IMR-90 (cell line): ENCODE results near the gene IL21.

Source experiments
- BHLHE40 ChIP-seq: fragments of 150-350 bp; IDR thresholded peaks from 2 replicates; pipeline ENCODE4 v1.6.1; 2016; ENCODE audit warnings: mild to moderate bottlenecking, low read depth, low read length
- CEBPB ChIP-seq: IDR thresholded peaks from 2 replicates; pipeline ENCODE4 v1.6.1; 2012; ENCODE audit warnings: low read depth, low read length, improper control_type of control experiment
- CTCF ChIP-seq: conservative IDR thresholded peaks from 2 replicates; pipeline ENCODE4 v1.5.1; 2012; ENCODE audit warnings: mild to moderate bottlenecking, low read depth, low read length, improper control_type of control experiment
- MAFK ChIP-seq: IDR thresholded peaks from 2 replicates; pipeline ENCODE4 v1.6.1; 2012; ENCODE audit warnings: low read depth, low read length, improper control_type of control experiment
- MXI1 ChIP-seq: IDR thresholded peaks from 2 replicates; pipeline ENCODE4 v1.6.1; 2012; ENCODE audit warnings: low read depth, mild to moderate bottlenecking, low read length, moderate library complexity, borderline replicate concordance
- POLR2A ChIP-seq: IDR thresholded peaks from 2 replicates; pipeline ENCODE4 v1.6.1; 2012; ENCODE audit warnings: mild to moderate bottlenecking, low read depth, low read length
- RCOR1 ChIP-seq: IDR thresholded peaks from 2 replicates; pipeline ENCODE4 v1.6.1; 2012; ENCODE audit warnings: mild to moderate bottlenecking, low read length, improper control_type of control experiment; ENCODE audit not compliant: insufficient replicate concordance
- RFX5 ChIP-seq: IDR thresholded peaks from 2 replicates; pipeline ENCODE4 v1.8.0; 2012; ENCODE audit warnings: low read depth, mild to moderate bottlenecking, low read length, moderate library complexity
- SMC3 ChIP-seq: fragments of 150-350 bp; IDR thresholded peaks from 2 replicates; pipeline ENCODE4 v1.6.1; 2016; ENCODE audit warnings: low read depth, mild to moderate bottlenecking, antibody characterized with exemption, low read length, moderate library complexity
- USF2 ChIP-seq: fragments of 150-350 bp; IDR thresholded peaks from 2 replicates; pipeline ENCODE4 v1.6.1; 2017; ENCODE audit warnings: mild to moderate bottlenecking, antibody characterized with exemption, low read length, low read depth

- TF ChIP-seq SMC3, result no peak
- no peak for TF ChIP-seq CTCF
- no peak for TF ChIP-seq USF2
- no peak for TF ChIP-seq RCOR1
- no peak for TF ChIP-seq POLR2A
- peak; percentile 36; the same call in 1 of the 2 replicates for TF ChIP-seq CEBPB
- no peak for TF ChIP-seq BHLHE40
- TF ChIP-seq RFX5, result no peak
- no peak for TF ChIP-seq MXI1
- TF ChIP-seq MAFK, result no peak
Observed at GRCh38 chr4:122668241-122668640, 47.4 kb upstream of the IL21 start.
